Testis (tissue), 2 donors: ENCODE results near the gene TMEM175.

Experiments
- CTCF ChIP-seq, 3 experiments: fragments of 450-650 bp in 2 of 3; fragments of 200-600 bp in 1 of 3; sonication (generic) in 1 of 3; IDR thresholded peaks; one replicate each; pipeline ENCODE4 v1.5.1; 2016 to 2019; ENCODE audit warnings: antibody characterized with exemption in 3 of 3, mild to moderate bottlenecking in 2 of 3, moderate library complexity in 1 of 3
- POLR2A ChIP-seq: fragments of 450-650 bp; IDR thresholded peaks from one replicate; pipeline ENCODE4 v1.6.1; 2017; ENCODE audit warnings: antibody characterized with exemption, mild to moderate bottlenecking, moderate library complexity

- TF ChIP-seq POLR2A (no peak), CTCF (IDR thresholded peaks at IDR 0.05) (no peak)
These were observed 33.5 kb downstream of the TMEM175 start for GRCh38 chr4:965766-966134.
